CD8-positive, alpha-beta memory T cell (primary cell): ENCODE data around the gene GNB5. TPM values are rescaled to one million over a fixed set of nuclear protein-coding genes. Genes with fewer than 3 reads are reported as not detected.

ENCODE experiments used
- CTCF ChIA-PET: fragments of 350-600 bp; sonication (Branson Sonifier 250); formaldehyde crosslinking; loops from one replicate; lab custom pipeline; 2021; ENCODE audit warnings: antibody characterized with exemption; lab: Charles Lee
- POLR2A ChIA-PET: fragments of 350-600 bp; sonication (Branson Sonifier 250); formaldehyde crosslinking; loops from one replicate; lab custom pipeline; 2021; ENCODE audit warnings: antibody characterized with exemption; lab: Charles Lee
- DNase-seq, 5 donors: peaks; one replicate each; pipeline versions ENCODE4 v3.0.0 to v3.0.0-alpha.2; 2020 to 2022; ENCODE audit warnings: mixed read lengths in 1 of 5
- H3K27ac ChIP-seq: one replicate; pipeline ENCODE4 v1.7.0; 2013; ENCODE audit warnings: low read depth, mild to moderate bottlenecking, low read length, moderate library complexity
- H3K27me3 ChIP-seq: 2 replicates; pipeline ENCODE4 v1.7.0; 2013; ENCODE audit warnings: low read length, mild to moderate bottlenecking; ENCODE audit not compliant: insufficient read depth, poor library complexity, severe bottlenecking
- H3K36me3 ChIP-seq: 2 replicates; pipeline ENCODE4 v1.7.0; 2013; ENCODE audit warnings: mild to moderate bottlenecking, low read length, moderate library complexity; ENCODE audit not compliant: insufficient read depth
- H3K4me1 ChIP-seq: 2 replicates; pipeline ENCODE4 v1.7.0; 2013; ENCODE audit warnings: mild to moderate bottlenecking, low read length, moderate library complexity; ENCODE audit not compliant: insufficient read depth
- H3K4me3 ChIP-seq: 2 replicates; pipeline ENCODE4 v1.7.0; 2013; ENCODE audit warnings: mild to moderate bottlenecking, low read length
- H3K9me3 ChIP-seq: 2 replicates; pipeline ENCODE4 v1.7.0; 2013; ENCODE audit warnings: mild to moderate bottlenecking, low read length
- H3K27ac Mint-ChIP-seq, 8 donors: one replicate each; pipeline ENCODE4 v1.8.0; 2020 to 2021; ENCODE audit warnings: mixed read lengths in 8 of 8, mild to moderate bottlenecking in 6 of 8, inconsistent platforms in 3 of 8, moderate library complexity in 3 of 8
- H3K27me3 Mint-ChIP-seq, 2 donors: one replicate each; pipeline ENCODE4 v1.8.0; 2020 to 2021; ENCODE audit warnings: mixed read lengths in 2 of 2, mild to moderate bottlenecking in 1 of 2, moderate library complexity in 1 of 2
- H3K36me3 Mint-ChIP-seq, 3 donors: one replicate each; pipeline ENCODE4 v1.8.0; 2020 to 2021; ENCODE audit warnings: mixed read lengths in 3 of 3, inconsistent platforms in 1 of 3, mild to moderate bottlenecking in 1 of 3
- H3K4me1 Mint-ChIP-seq, 3 donors: one replicate each; pipeline ENCODE4 v1.8.0; 2020 to 2021; ENCODE audit warnings: mixed read lengths in 3 of 3, inconsistent platforms in 1 of 3, mild to moderate bottlenecking in 1 of 3
- H3K4me3 Mint-ChIP-seq, 7 donors: one replicate each; pipeline ENCODE4 v1.8.0; 2020 to 2021; ENCODE audit warnings: mixed read lengths in 7 of 7, mild to moderate bottlenecking in 6 of 7, moderate library complexity in 4 of 7, inconsistent platforms in 2 of 7
- H3K9me3 Mint-ChIP-seq, 5 donors: one replicate each; pipeline ENCODE4 v1.8.0; 2020 to 2022; ENCODE audit warnings: mixed read lengths in 5 of 5, mild to moderate bottlenecking in 3 of 5, moderate library complexity in 2 of 5, inconsistent platforms in 1 of 5
- polyA plus RNA-seq: library from polyadenylated mRNA; unstranded; fragments of 300-500 nt; fragmentation: Illumina TruSeq; gene quantifications from one replicate; pipeline ENCODE4 v1.2.3, GENCODE V29; 2021
- total RNA-seq, 2 experiments: library from RNA; stranded (reverse); gene quantifications; one replicate each; pipeline ENCODE4 v1.2.3, GENCODE V29; 2021

Gene GNB5
- total and polyA plus RNA-seq, 3 experiments from 2014 or later = 19.2 to 46.0 (median 21.7) TPM

GRCh38 chr15:52094811-52095584, 96.2 kb downstream of the GNB5 start:
- CTCF ChIA-PET = no interaction called here
- no peak for DNase-seq

GRCh38 chr15:52093539-52094510, 97.4 kb downstream of the GNB5 start:
- no peak for DNase-seq
- H3K4me3 Mint-ChIP-seq = no peak overlapping the region

More at GRCh38 chr15:52094811-52095584, 96.2 kb downstream of the GNB5 start:
- no peaks in the 10 kb centered on the region for H3K4me1 ChIP-seq
- Mint-ChIP-seq H3K27me3 (peaks cover 12 to 24% of the 10 kb centered on the region in 2 donors), H3K9me3 (peaks cover 3 to 7% (median 7%) of the 10 kb centered on the region in 5 donors), H3K27ac (no peak overlapping the region), H3K36me3 (peaks cover 0 to 6% (median 0%) of the 10 kb centered on the region in 3 donors), H3K4me1 (no peaks in the 10 kb centered on the region), H3K4me3 (no peak overlapping the region)
- no peak overlapping the region for H3K4me3 ChIP-seq
- POLR2A ChIA-PET = no interaction called here
- H3K27me3 ChIP-seq = no peaks in the 10 kb centered on the region
- H3K36me3 ChIP-seq = no peaks in the 10 kb centered on the region
- H3K27ac ChIP-seq = no peak overlapping the region
- H3K9me3 ChIP-seq = no peaks in the 10 kb centered on the region

GRCh38 chr15:52093167-52093538, 98.0 kb downstream of the GNB5 start:
- no peaks in the 10 kb centered on the region for H3K27me3 ChIP-seq

More at GRCh38 chr15:52093539-52094510, 97.4 kb downstream of the GNB5 start:
- H3K4me3 ChIP-seq = no peak overlapping the region
- H3K27me3 Mint-ChIP-seq = peaks cover 15 to 27% of the 10 kb centered on the region in 2 donors
- ChIA-PET CTCF (no interaction called here), POLR2A (no interaction called here)
- no peak overlapping the region for H3K27ac Mint-ChIP-seq
- no peaks in the 10 kb centered on the region for H3K36me3 ChIP-seq
- peaks cover 0 to 15% (median 0%) of the 10 kb centered on the region in 3 donors for H3K36me3 Mint-ChIP-seq
- H3K4me1 Mint-ChIP-seq = no peaks in the 10 kb centered on the region
- no peak overlapping the region for H3K27ac ChIP-seq
- H3K9me3 Mint-ChIP-seq = peaks cover 10 to 15% (median 14%) of the 10 kb centered on the region in 5 donors
- H3K9me3 ChIP-seq = no peaks in the 10 kb centered on the region
- H3K27me3 ChIP-seq = no peaks in the 10 kb centered on the region
- H3K4me1 ChIP-seq = no peaks in the 10 kb centered on the region

GRCh38 chr15:52090193-52090592, 101.0 kb downstream of the GNB5 start:
- peaks cover 0 to 15% (median 0%) of the 10 kb centered on the region in 3 donors for H3K36me3 Mint-ChIP-seq
- H3K4me3 Mint-ChIP-seq = no peak overlapping the region
- H3K36me3 ChIP-seq = no peaks in the 10 kb centered on the region
- no peak overlapping the region for H3K27ac ChIP-seq
- H3K4me1 ChIP-seq = no peaks in the 10 kb centered on the region
- peaks cover 13 to 27% of the 10 kb centered on the region in 2 donors for H3K27me3 Mint-ChIP-seq
- no peak for DNase-seq
- CTCF ChIA-PET = no interaction called here
- no peak overlapping the region for H3K4me3 ChIP-seq
- H3K27ac Mint-ChIP-seq = no peak overlapping the region
- H3K27me3 ChIP-seq = no peaks in the 10 kb centered on the region
- POLR2A ChIA-PET = no interaction called here
- H3K9me3 Mint-ChIP-seq = peaks cover 10 to 15% (median 14%) of the 10 kb centered on the region in 5 donors
- H3K9me3 ChIP-seq = no peaks in the 10 kb centered on the region
- H3K4me1 Mint-ChIP-seq = no peaks in the 10 kb centered on the region

More at GRCh38 chr15:52093167-52093538, 98.0 kb downstream of the GNB5 start:
- Mint-ChIP-seq H3K36me3 (peaks cover 0 to 15% (median 0%) of the 10 kb centered on the region in 3 donors), H3K27ac (no peak overlapping the region), H3K4me3 (no peak overlapping the region), H3K4me1 (no peaks in the 10 kb centered on the region), H3K9me3 (peaks cover 10 to 15% (median 14%) of the 10 kb centered on the region in 5 donors), H3K27me3 (peaks cover 15 to 27% of the 10 kb centered on the region in 2 donors)
- Histone ChIP-seq H3K27ac (no peak overlapping the region), H3K36me3 (no peaks in the 10 kb centered on the region), H3K4me3 (no peak overlapping the region), H3K9me3 (no peaks in the 10 kb centered on the region), H3K4me1 (no peaks in the 10 kb centered on the region)
- DNase-seq = no peak
- CTCF ChIA-PET = no interaction called here
- POLR2A ChIA-PET = no interaction called here

- Mint-ChIP-seq H3K27ac (no peak overlapping the region), H3K4me1 (peaks cover 14 to 18% (median 15%) of the 10 kb centered on the region in 3 donors), H3K9me3 (peaks cover 10 to 15% (median 14%) of the 10 kb centered on the region in 5 donors), H3K4me3 (no peak overlapping the region), H3K36me3 (peaks cover 0 to 15% (median 0%) of the 10 kb centered on the region in 3 donors), H3K27me3 (peaks cover 7 to 15% of the 10 kb centered on the region in 2 donors)
- no peaks in the 10 kb centered on the region for H3K27me3 ChIP-seq
- peaks cover 11% of the 10 kb centered on the region for H3K4me1 ChIP-seq
- DNase-seq = no peak
- no peaks in the 10 kb centered on the region for H3K36me3 ChIP-seq
- no peak overlapping the region for H3K27ac ChIP-seq
- no peaks in the 10 kb centered on the region for H3K9me3 ChIP-seq
- H3K4me3 ChIP-seq = no peak overlapping the region
- ChIA-PET POLR2A (no interaction called here), CTCF (no interaction called here)
Observed at GRCh38 chr15:52086011-52086786, 105.0 kb downstream of the GNB5 start.

GRCh38 chr15:52085299-52085698, 105.9 kb downstream of the GNB5 start:
- peaks cover 4 to 11% of the 10 kb centered on the region in 2 donors for H3K27me3 Mint-ChIP-seq
- H3K36me3 ChIP-seq = no peaks in the 10 kb centered on the region
- ChIA-PET CTCF (no interaction called here), POLR2A (no interaction called here)
- DNase-seq = no peak
- peaks cover 11% of the 10 kb centered on the region for H3K4me1 ChIP-seq
- no peak overlapping the region for H3K27ac ChIP-seq
- H3K9me3 Mint-ChIP-seq = peaks cover 7 to 10% (median 9%) of the 10 kb centered on the region in 5 donors
- H3K36me3 Mint-ChIP-seq = peaks cover 0 to 12% (median 0%) of the 10 kb centered on the region in 3 donors
- H3K4me1 Mint-ChIP-seq = peaks cover 14 to 18% (median 15%) of the 10 kb centered on the region in 3 donors
- no peaks in the 10 kb centered on the region for H3K27me3 ChIP-seq
- H3K4me3 Mint-ChIP-seq = no peak overlapping the region
- no peak overlapping the region for H3K27ac Mint-ChIP-seq
- no peak overlapping the region for H3K4me3 ChIP-seq
- H3K9me3 ChIP-seq = no peaks in the 10 kb centered on the region

GRCh38 chr15:52083603-52084002, 107.6 kb downstream of the GNB5 start:
- peaks cover 11% of the 10 kb centered on the region for H3K4me1 ChIP-seq
- Mint-ChIP-seq H3K27ac (no peak overlapping the region), H3K4me3 (no peak overlapping the region), H3K9me3 (no peaks in the 10 kb centered on the region), H3K36me3 (no peaks in the 10 kb centered on the region), H3K27me3 (no peaks in the 10 kb centered on the region), H3K4me1 (peaks cover 16 to 24% (median 20%) of the 10 kb centered on the region in 3 donors)
- no peaks in the 10 kb centered on the region for H3K36me3 ChIP-seq
- H3K27me3 ChIP-seq = no peaks in the 10 kb centered on the region
- H3K4me3 ChIP-seq = no peak overlapping the region
- ChIA-PET CTCF (interaction anchor here (0.9 to 2.1 kb wide), 4 partner anchors 14 to 124 kb away, joined by 3 to 5 read pairs (median 4); no protein-coding TSS in a partner anchor), POLR2A (no interaction called here)
- no peak for DNase-seq
- H3K27ac ChIP-seq = no peak overlapping the region
- H3K9me3 ChIP-seq = no peaks in the 10 kb centered on the region
